Activated CD8-positive, alpha-beta T cell treated with anti-CD3 and anti-CD28 coated beads, Interleukin-2, amount 10 ng/mL, durations not matched to agents 7 days and 5 days (primary cell): ENCODE results near the gene RASSF7. TPM values are rescaled to one million over a fixed set of nuclear protein-coding genes. Genes with fewer than 3 reads are reported as not detected.
"Not testable (repeated sequence)": the region's sequence is repeated elsewhere in the genome, so short reads cannot be mapped to it uniquely, and the experiment has no call there.

Source experiments
- ATAC-seq: fragments of 150-1000 bp; cut with Tn5 transposase; one replicate; pipeline ENCODE4 v1.10.0; 2021; ENCODE audit warnings: moderate library complexity
- CTCF ChIA-PET: fragments of 350-600 bp; sonication (Branson Sonifier 250); formaldehyde crosslinking; loops from one replicate; lab custom pipeline; 2021; ENCODE audit warnings: antibody characterized with exemption; lab: Charles Lee
- POLR2A ChIA-PET: fragments of 350-600 bp; sonication (Branson Sonifier 250); formaldehyde crosslinking; loops from one replicate; lab custom pipeline; 2021; ENCODE audit warnings: antibody characterized with exemption; lab: Charles Lee
- DNase-seq: peaks from one replicate; pipeline ENCODE4 v3.0.0-alpha.2; 2020
- H3K27ac Mint-ChIP-seq: one replicate; pipeline ENCODE4 v1.8.0; 2021; ENCODE audit warnings: mild to moderate bottlenecking, mixed read lengths
- H3K27me3 Mint-ChIP-seq: one replicate; pipeline ENCODE4 v1.8.0; 2021; ENCODE audit warnings: low read depth, mixed read lengths
- H3K36me3 Mint-ChIP-seq: one replicate; pipeline ENCODE4 v1.8.0; 2021; ENCODE audit warnings: low read depth, mixed read lengths
- H3K4me1 Mint-ChIP-seq: one replicate; pipeline ENCODE4 v1.8.0; 2021; ENCODE audit warnings: low read depth, mixed read lengths
- H3K4me3 Mint-ChIP-seq: one replicate; pipeline ENCODE4 v1.8.0; 2021; ENCODE audit warnings: mild to moderate bottlenecking, mixed read lengths
- H3K9me3 Mint-ChIP-seq: one replicate; pipeline ENCODE4 v1.8.0; 2022; ENCODE audit warnings: mixed read lengths; ENCODE audit not compliant: insufficient read depth
- total RNA-seq, 2 experiments: library from RNA; stranded (reverse); gene quantifications; one replicate each; pipeline ENCODE4 v1.2.3, GENCODE V29; 2021

The RASSF7 gene
- total RNA-seq, 2 experiments from 2014 or later = 32.2 to 36.1 TPM

- ChIA-PET CTCF (interaction anchor here (1.5 kb wide), 1 partner anchor 9 kb away, joined by 6 read pairs; no protein-coding TSS in a partner anchor), POLR2A (interaction anchor here (0.7 to 3.5 kb wide), 3 partner anchors 12 to 13 kb away, joined by 3 to 17 read pairs (median 3); partner anchors contain the start of gene PHRF1)
- no peak for DNase-seq
- H3K27me3 Mint-ChIP-seq = peaks cover 3% of the 10 kb centered on the region
- no peak for ATAC-seq
- H3K27ac Mint-ChIP-seq = peak overlapping the region; percentile 15
- no peaks in the 10 kb centered on the region for H3K9me3 Mint-ChIP-seq
- H3K36me3 Mint-ChIP-seq = peaks cover 18% of the 10 kb centered on the region
- H3K4me3 Mint-ChIP-seq = no peak overlapping the region
- peaks cover 24% of the 10 kb centered on the region for H3K4me1 Mint-ChIP-seq
Observed at GRCh38 chr11:563812-564578, 3.2 kb downstream of the RASSF7 start.

- DNase-seq = no peak
- H3K36me3 Mint-ChIP-seq = peaks cover 18% of the 10 kb centered on the region
- H3K27me3 Mint-ChIP-seq = no peaks in the 10 kb centered on the region
- ChIA-PET CTCF (interaction anchor here (1.1 to 5.5 kb wide), 3 partner anchors 10 to 81 kb away, joined by 3 to 23 read pairs (median 4); no protein-coding TSS in a partner anchor), POLR2A (interaction anchor here (1.4 to 3.5 kb wide), 3 partner anchors 10 to 160 kb away, joined by 3 to 17 read pairs (median 3); partner anchors contain the start of genes IRF7 and PHRF1)
- peaks cover 23% of the 10 kb centered on the region for H3K4me1 Mint-ChIP-seq
- H3K4me3 Mint-ChIP-seq = peak overlapping the region; percentile 85
- no peaks in the 10 kb centered on the region for H3K9me3 Mint-ChIP-seq
- ATAC-seq = no peak
- H3K27ac Mint-ChIP-seq = no peak overlapping the region
Observed at GRCh38 chr11:565921-566509, 5.2 kb downstream of the RASSF7 start.

- no peaks in the 10 kb centered on the region for H3K27me3 Mint-ChIP-seq
- ATAC-seq (no peak), DNase-seq (no peak)
- ChIA-PET CTCF (interaction anchor here (0.6 to 5.5 kb wide), 3 partner anchors 11 to 48 kb away, joined by 3 to 23 read pairs (median 4); no protein-coding TSS in a partner anchor), POLR2A (interaction anchor here (1.4 to 3.5 kb wide), 2 partner anchors 9 to 49 kb away, joined by 3 to 17 read pairs; partner anchors contain the start of genes IRF7 and PHRF1)
- H3K4me3 Mint-ChIP-seq = peak overlapping the region; percentile 85
- peak overlapping the region; percentile 82 for H3K27ac Mint-ChIP-seq
- H3K36me3 Mint-ChIP-seq = peaks cover 15% of the 10 kb centered on the region
- H3K9me3 Mint-ChIP-seq = no peaks in the 10 kb centered on the region
- H3K4me1 Mint-ChIP-seq = peaks cover 17% of the 10 kb centered on the region
Observed at GRCh38 chr11:567011-567628, 6.3 kb downstream of the RASSF7 start.

- Mint-ChIP-seq H3K4me1 (peaks cover 17% of the 10 kb centered on the region), H3K27me3 (no peaks in the 10 kb centered on the region), H3K27ac (peak overlapping the region; percentile 82), H3K9me3 (no peaks in the 10 kb centered on the region), H3K4me3 (peak overlapping the region; percentile 85), H3K36me3 (peaks cover 15% of the 10 kb centered on the region)
- ChIA-PET CTCF (interaction anchor here (0.6 to 5.5 kb wide), 4 partner anchors 12 to 49 kb away, joined by 3 to 23 read pairs (median 4); no protein-coding TSS in a partner anchor), POLR2A (interaction anchor here (0.6 to 3.5 kb wide), 6 partner anchors 8 to 31 kb away, joined by 3 to 17 read pairs (median 4); partner anchors contain the start of genes LRRC56 and PHRF1)
- DNase-seq (no peak), ATAC-seq (no peak)
Observed at GRCh38 chr11:567629-568292, 7.0 kb downstream of the RASSF7 start.

- Mint-ChIP-seq H3K4me1 (peaks cover 17% of the 10 kb centered on the region), H3K36me3 (peaks cover 12% of the 10 kb centered on the region), H3K27ac (peak overlapping the region; percentile 78), H3K4me3 (peak overlapping the region; percentile 81), H3K9me3 (no peaks in the 10 kb centered on the region), H3K27me3 (peaks cover 2% of the 10 kb centered on the region)
- DNase-seq (peak; percentile 95), ATAC-seq (peak; percentile 96)
- POLR2A ChIA-PET = interaction anchor here (0.6 to 1.6 kb wide), 8 partner anchors 9 to 44 kb away, joined by 3 to 5 read pairs (median 4); partner anchors contain the start of gene LRRC56
- CTCF ChIA-PET = interaction anchor here (1.3 to 5.5 kb wide), 2 partner anchors 13 to 50 kb away, joined by 3 to 23 read pairs; no protein-coding TSS in a partner anchor
Observed at GRCh38 chr11:568306-569157, 7.8 kb downstream of the RASSF7 start.

- H3K4me3 Mint-ChIP-seq = peak overlapping the region; percentile 81
- peak overlapping the region; percentile 78 for H3K27ac Mint-ChIP-seq
- no peak for DNase-seq
- POLR2A ChIA-PET = interaction anchor here (0.6 to 1.6 kb wide), 6 partner anchors 13 to 43 kb away, joined by 3 to 5 read pairs (median 4); partner anchors contain the start of gene LRRC56
- no peaks in the 10 kb centered on the region for H3K9me3 Mint-ChIP-seq
- peaks cover 10% of the 10 kb centered on the region for H3K36me3 Mint-ChIP-seq
- ATAC-seq = no peak
- H3K4me1 Mint-ChIP-seq = peaks cover 23% of the 10 kb centered on the region
- H3K27me3 Mint-ChIP-seq = peaks cover 6% of the 10 kb centered on the region
- CTCF ChIA-PET = interaction anchor here (1.3 to 5.5 kb wide), 2 partner anchors 14 to 50 kb away, joined by 3 to 23 read pairs; no protein-coding TSS in a partner anchor
Observed at GRCh38 chr11:569158-569885, 8.6 kb downstream of the RASSF7 start.

- Mint-ChIP-seq H3K4me1 (peaks cover 31% of the 10 kb centered on the region), H3K9me3 (no peaks in the 10 kb centered on the region), H3K27me3 (peaks cover 15% of the 10 kb centered on the region), H3K4me3 (no peak overlapping the region), H3K27ac (no peak overlapping the region), H3K36me3 (peaks cover 15% of the 10 kb centered on the region)
- POLR2A ChIA-PET = no interaction called here
- CTCF ChIA-PET = no interaction called here
- ATAC-seq (no peak), DNase-seq (no peak)
Observed at GRCh38 chr11:571802-572185, 11.0 kb downstream of the RASSF7 start.

- no peak overlapping the region for H3K27ac Mint-ChIP-seq
- peaks cover 15% of the 10 kb centered on the region for H3K27me3 Mint-ChIP-seq
- ChIA-PET POLR2A (no interaction called here), CTCF (interaction anchor here (2.9 kb wide), 1 partner anchor 18 kb away, joined by 16 read pairs; no protein-coding TSS in a partner anchor)
- peaks cover 14% of the 10 kb centered on the region for H3K36me3 Mint-ChIP-seq
- peaks cover 32% of the 10 kb centered on the region for H3K4me1 Mint-ChIP-seq
- H3K9me3 Mint-ChIP-seq = no peaks in the 10 kb centered on the region
- ATAC-seq = no peak
- DNase-seq = no peak
- no peak overlapping the region for H3K4me3 Mint-ChIP-seq
Observed at GRCh38 chr11:573146-573759, 12.5 kb downstream of the RASSF7 start.

- POLR2A ChIA-PET, H3K27ac Mint-ChIP-seq, H3K9me3 Mint-ChIP-seq, DNase-seq, ATAC-seq: not testable (repeated sequence)
- CTCF ChIA-PET = interaction anchor here (2.9 kb wide), 1 partner anchor 19 kb away, joined by 16 read pairs; no protein-coding TSS in a partner anchor
- H3K4me1 Mint-ChIP-seq = peaks cover 40% of the 10 kb centered on the region
- peaks cover 15% of the 10 kb centered on the region for H3K27me3 Mint-ChIP-seq
- H3K4me3 Mint-ChIP-seq = peak overlapping the region; percentile 89
- H3K36me3 Mint-ChIP-seq = peaks cover 18% of the 10 kb centered on the region
Observed at GRCh38 chr11:574031-574570, 13.3 kb downstream of the RASSF7 start.
